ENCODE results near the gene CLCN5. TPM values are rescaled to one million over a fixed set of nuclear protein-coding genes. Genes with fewer than 3 reads are reported as not detected.

Gene CLCN5
- total RNA-seq, result 7.2 TPM

GRCh38 chrX:49922291-49923241 lies at the start of gene CLCN5:
TSS of gene CLCN5 (plus strand) at chrX:49922596. CDS start at chrX:49925299, 2,703 bp downstream.
- peak; percentile 95 for DNase-seq (ENCODE audit: low spot score)

GRCh38 chrX:49876750-49877149 lies 45.6 kb upstream of the CLCN5 start:
- no peak for DNase-seq (ENCODE audit: low spot score)

- no peak for DNase-seq (ENCODE audit: low spot score)
These were observed 44.8 kb upstream of the CLCN5 start for GRCh38 chrX:49877397-49878101.

- DNase-seq (ENCODE audit: low spot score), result peak; percentile 44
These were observed 44.1 kb upstream of the CLCN5 start for GRCh38 chrX:49878128-49878833.

GRCh38 chrX:49878834-49879655 lies 43.4 kb upstream of the CLCN5 start, which contains the start of gene USP27X:
TSS of gene USP27X (plus strand) at chrX:49879484. CDS start at chrX:49880308, 824 bp downstream.
- peak; percentile 80 for DNase-seq (ENCODE audit: low spot score)

- no peak for DNase-seq (ENCODE audit: low spot score)
These were observed 42.6 kb upstream of the CLCN5 start for GRCh38 chrX:49879656-49880277.

GRCh38 chrX:49880668-49881067 lies 41.7 kb upstream of the CLCN5 start:
- DNase-seq (ENCODE audit: low spot score), result no peak

DNA sequence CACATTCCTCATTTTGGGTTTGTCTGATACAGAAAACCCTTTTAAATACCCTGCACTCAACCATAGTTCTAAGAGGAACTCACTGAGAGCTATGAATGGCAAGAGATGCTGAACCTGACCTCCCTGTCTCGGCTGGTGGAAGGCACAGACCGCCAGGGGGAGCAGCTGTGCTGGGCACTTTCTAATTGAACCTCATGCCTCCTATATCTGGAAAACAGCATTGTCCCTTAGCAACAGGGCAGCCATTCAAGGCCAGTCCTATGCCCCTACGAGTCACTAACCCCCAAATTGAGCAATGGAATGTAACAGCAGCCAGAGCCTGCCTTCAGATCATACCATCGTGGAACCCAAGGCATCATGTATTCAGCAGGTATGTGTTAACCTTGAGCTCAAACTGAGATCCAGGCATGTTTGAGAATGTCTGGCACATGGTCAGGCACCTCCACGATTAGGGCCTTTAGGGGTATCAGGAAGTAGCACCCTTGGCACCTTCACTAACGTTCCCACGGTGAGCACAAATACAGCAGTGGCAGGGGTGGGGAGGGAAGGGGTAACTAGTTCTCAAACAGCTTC lies 38.0 kb upstream of the CLCN5 start:
- DNase-seq (ENCODE audit: low spot score), result peak; percentile 57

DNA sequence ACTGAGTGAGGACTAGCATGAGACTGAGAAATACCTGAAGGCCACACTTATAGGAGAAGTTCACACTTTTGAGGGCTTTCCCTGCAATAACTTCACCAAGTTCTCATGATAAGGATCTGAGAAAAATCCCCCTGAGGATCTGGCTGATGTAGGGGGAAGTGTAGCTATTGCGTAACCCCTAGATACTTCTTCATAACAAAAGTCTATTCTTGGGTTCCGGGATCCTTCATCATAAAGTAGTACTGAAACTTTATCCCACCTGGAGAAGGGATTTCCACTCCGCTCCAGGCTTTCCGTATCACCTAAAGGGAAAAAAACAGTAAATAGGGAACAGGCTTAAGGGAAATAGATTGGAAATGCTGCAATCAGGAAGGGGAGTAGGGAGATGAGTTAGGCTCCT lies 29.9 kb upstream of the CLCN5 start:
- DNase-seq (ENCODE audit: low spot score), result no peak

GRCh38 chrX:49896951-49897350 lies 25.4 kb upstream of the CLCN5 start:
- no peak for DNase-seq (ENCODE audit: low spot score)

- DNase-seq (ENCODE audit: low spot score), result no peak
These were observed 21.3 kb upstream of the CLCN5 start for GRCh38 chrX:49901048-49901447.

GRCh38 chrX:49910344-49910743 lies 12.1 kb upstream of the CLCN5 start:
- DNase-seq (ENCODE audit: low spot score), result no peak

DNA sequence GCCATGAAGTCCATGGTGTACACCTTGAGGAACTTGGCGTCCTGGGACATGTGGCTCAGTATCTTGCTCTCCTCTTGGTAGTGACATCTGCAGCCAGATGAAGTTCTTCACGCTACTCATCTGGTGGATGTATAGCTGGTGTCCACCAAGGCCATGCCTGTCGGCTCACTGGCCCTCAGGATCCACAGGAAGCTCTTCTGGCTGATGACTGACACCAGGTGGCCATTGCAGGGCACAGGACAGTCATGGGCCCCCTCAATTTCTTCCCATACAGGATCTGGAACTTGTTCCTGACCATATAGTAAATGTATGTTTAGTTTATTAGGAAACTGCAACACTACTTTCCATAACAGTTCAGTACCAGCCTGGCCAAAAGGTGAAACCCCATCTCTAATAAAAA lies 10.3 kb upstream of the CLCN5 start:
- no peak for DNase-seq (ENCODE audit: low spot score)

DNA sequence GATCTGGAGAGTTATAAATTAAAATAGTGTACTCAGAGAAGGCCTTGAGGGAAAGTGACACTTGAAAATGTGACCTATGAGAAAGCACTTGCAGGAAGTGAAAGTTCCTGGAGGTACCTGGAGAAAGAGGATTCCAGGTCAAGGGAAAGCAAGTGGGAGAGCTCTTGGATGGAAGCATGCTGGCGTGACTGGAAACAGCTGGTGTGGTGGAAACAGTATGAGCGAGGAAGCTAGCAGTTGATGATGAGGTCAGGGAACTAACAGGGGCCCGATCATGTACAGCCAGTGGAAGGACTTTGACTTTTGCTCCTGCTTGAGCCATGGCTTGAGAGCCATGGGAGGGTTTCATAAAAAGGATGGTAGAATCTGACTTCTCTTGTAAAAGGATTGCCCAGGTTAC lies 9.5 kb upstream of the CLCN5 start:
- no peak for DNase-seq (ENCODE audit: low spot score)

DNA sequence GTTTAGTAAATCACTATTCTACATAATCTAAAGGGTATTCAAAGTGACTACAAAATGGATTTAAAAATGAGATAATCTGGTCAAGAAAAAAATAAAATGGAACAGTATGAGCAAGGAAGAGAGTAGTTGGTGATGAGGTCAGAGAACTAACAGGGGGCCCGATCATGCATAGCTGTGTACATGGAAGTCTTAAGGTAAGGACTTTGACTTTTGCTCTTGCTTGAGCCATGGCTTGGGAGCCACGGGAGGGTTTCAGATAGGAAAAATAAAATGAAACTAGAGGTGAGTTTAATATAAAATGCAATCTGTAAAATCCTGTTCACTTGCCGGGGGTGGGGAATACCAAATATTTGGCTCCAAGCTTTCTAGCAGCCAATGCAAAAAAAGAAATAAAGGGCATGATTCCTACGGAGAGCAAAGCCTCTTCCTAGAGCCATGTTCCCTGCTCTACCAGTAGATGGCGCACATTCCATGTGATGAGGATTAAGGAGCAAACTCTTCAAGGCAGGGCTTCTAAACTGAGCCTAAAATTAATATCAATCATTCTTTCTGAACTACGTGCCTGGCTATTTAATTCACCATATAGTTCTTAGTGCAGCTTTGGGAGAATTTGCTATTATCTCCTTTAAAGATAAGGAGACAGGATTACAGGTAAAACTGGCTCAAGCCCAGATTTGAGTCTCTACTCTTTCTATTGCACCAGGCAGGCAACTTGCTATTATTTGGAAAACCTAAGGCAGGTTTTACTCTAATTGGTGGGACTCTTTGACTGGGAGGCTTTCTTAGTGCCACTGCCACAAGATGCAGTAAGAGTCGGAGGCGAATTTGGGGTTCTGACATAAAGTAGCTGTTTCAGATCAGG lies 6.8 kb upstream of the CLCN5 start:
- no peak for DNase-seq (ENCODE audit: low spot score)

- DNase-seq (ENCODE audit: low spot score), result peak; percentile 52
These were observed 2.8 kb upstream of the CLCN5 start for GRCh38 chrX:49919617-49920016.

DNA sequence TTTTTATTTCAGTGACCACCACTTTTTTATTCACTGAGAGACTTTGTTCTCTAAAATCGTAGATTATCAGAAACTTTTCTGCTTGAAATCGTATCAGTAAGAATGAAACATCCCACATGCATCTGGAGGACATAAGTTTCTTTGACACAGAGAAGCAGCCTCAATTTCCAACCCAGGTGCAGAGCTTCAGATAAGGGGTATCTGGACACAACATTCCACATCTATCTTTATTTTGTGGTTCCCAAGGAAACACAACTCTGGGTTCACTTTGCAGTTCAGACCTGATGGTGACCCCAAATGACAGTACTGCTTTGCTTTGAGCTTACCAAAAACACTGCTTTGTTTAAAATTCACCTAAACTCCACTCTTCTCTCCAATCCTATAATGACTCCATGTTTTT lies 1.3 kb upstream of the CLCN5 start:
- no peak for DNase-seq (ENCODE audit: low spot score)

DNA sequence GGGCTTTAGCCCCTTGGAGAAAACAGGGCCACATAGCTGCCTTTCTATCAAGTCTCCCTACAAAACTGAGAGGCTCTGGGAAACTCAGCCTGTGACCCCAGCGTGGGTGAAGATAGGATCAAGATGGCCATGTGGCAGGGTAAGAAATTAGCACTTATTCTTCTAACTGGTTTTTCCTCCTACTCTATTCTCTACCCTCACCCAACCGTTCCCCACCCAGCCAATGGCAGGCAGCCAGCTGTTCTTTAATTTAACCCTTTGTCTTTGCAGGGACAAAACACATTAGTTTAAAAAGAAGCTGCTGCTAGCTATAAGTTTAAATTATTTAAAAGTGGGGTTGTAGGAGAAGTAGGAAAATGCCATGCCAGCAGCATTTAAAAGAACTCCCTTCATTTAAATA lies 2.8 kb downstream of the CLCN5 start:
- DNase-seq (ENCODE audit: low spot score), result no peak

- DNase-seq (ENCODE audit: low spot score), result no peak
These were observed 7.6 kb downstream of the CLCN5 start for GRCh38 chrX:49930039-49930438.

DNA sequence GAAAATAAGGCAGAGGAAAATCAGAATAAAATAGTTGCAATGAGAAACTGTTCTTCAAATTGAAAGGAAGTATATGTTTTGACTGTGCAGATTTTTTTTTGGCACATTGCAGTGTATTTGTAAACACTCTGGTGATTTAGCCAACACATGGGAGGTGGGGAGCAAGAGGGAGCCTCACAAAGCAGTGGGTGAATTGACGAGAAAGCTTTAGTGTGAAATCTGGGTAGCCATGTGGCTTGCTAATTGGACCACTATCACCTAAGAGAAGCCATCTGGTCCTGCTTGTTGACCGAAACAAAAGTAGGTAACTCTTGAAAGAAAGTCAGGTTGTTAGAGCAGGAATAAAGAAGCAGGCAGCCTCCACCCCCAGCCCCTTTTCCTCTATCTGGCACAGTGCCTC lies 10.4 kb downstream of the CLCN5 start:
- no peak for DNase-seq (ENCODE audit: low spot score)
